Progenitor cell of endocrine pancreas (in vitro differentiated cells): ENCODE measurements around the gene GDI1. TPM values are rescaled to one million over a fixed set of nuclear protein-coding genes. Genes with fewer than 3 reads are reported as not detected.

ENCODE experiments used
- DNase-seq: peaks from one replicate; pipeline ENCODE4 v3.0.0; 2021; ENCODE audit warnings: low spot score; ENCODE audit not compliant: unreplicated experiment
- H3K27ac Mint-ChIP-seq: 2 replicates; pipeline ENCODE4 v1.8.0; 2021; ENCODE audit warnings: mild to moderate bottlenecking, moderate library complexity, mixed read lengths
- H3K27me3 Mint-ChIP-seq: 2 replicates; pipeline ENCODE4 v1.8.0; 2021; ENCODE audit warnings: mixed read lengths
- H3K36me3 Mint-ChIP-seq: 2 replicates; pipeline ENCODE4 v1.8.0; 2022; ENCODE audit warnings: mixed read lengths; ENCODE audit not compliant: insufficient read depth
- H3K4me1 Mint-ChIP-seq: 2 replicates; pipeline ENCODE4 v1.8.0; 2021; ENCODE audit warnings: low read depth, mixed read lengths
- H3K4me3 Mint-ChIP-seq: 2 replicates; pipeline ENCODE4 v1.8.0; 2021; ENCODE audit warnings: low read depth, mild to moderate bottlenecking, moderate library complexity, mixed read lengths
- H3K9me3 Mint-ChIP-seq: 2 replicates; pipeline ENCODE4 v1.8.0; 2021; ENCODE audit warnings: low read depth, mixed read lengths
- CTCF ChIP-seq: fragments of 200-600 bp; sonication (generic); IDR thresholded peaks from one replicate; pipeline ENCODE4 v1.5.0; 2021; ENCODE audit warnings: antibody characterized with exemption, mild to moderate bottlenecking; ENCODE audit not compliant: unreplicated experiment
- total RNA-seq: library from RNA; stranded (reverse); gene quantifications from 2 replicates; pipeline ENCODE4 v1.2.1, GENCODE V29; 2021

The GDI1 gene
- total RNA-seq, 1 donor from 2014 or later: 151 TPM

- H3K9me3 Mint-ChIP-seq: no peaks in the 10 kb centered on the region
- peaks cover 4% of the 10 kb centered on the region for H3K36me3 Mint-ChIP-seq
- no peak overlapping the region for H3K27ac Mint-ChIP-seq
- H3K27me3 Mint-ChIP-seq: no peaks in the 10 kb centered on the region
- H3K4me3 Mint-ChIP-seq: no peak overlapping the region
- TF ChIP-seq CTCF: no peak
- no peak for DNase-seq
- H3K4me1 Mint-ChIP-seq: no peaks in the 10 kb centered on the region
Observed at GRCh38 chrX:154467556-154467955, 30.6 kb downstream of the GDI1 start.

GRCh38 chrX:154468217-154468616, 31.3 kb downstream of the GDI1 start:
- H3K27me3 Mint-ChIP-seq: no peaks in the 10 kb centered on the region
- H3K4me1 Mint-ChIP-seq: no peaks in the 10 kb centered on the region

GRCh38 chrX:154469114-154469513, 32.2 kb downstream of the GDI1 start:
- H3K27me3 Mint-ChIP-seq: no peaks in the 10 kb centered on the region
- no peaks in the 10 kb centered on the region for H3K9me3 Mint-ChIP-seq
- TF ChIP-seq CTCF: no peak
- DNase-seq: no peak
- H3K36me3 Mint-ChIP-seq: peaks cover 4% of the 10 kb centered on the region
- H3K27ac Mint-ChIP-seq: no peak overlapping the region
- no peak overlapping the region for H3K4me3 Mint-ChIP-seq
- no peaks in the 10 kb centered on the region for H3K4me1 Mint-ChIP-seq

More at GRCh38 chrX:154468217-154468616, 31.3 kb downstream of the GDI1 start:
- no peaks in the 10 kb centered on the region for H3K9me3 Mint-ChIP-seq
- TF ChIP-seq CTCF: no peak
- H3K27ac Mint-ChIP-seq: no peak overlapping the region
- no peak overlapping the region for H3K4me3 Mint-ChIP-seq
- peaks cover 4% of the 10 kb centered on the region for H3K36me3 Mint-ChIP-seq
- no peak for DNase-seq

- no peak for TF ChIP-seq CTCF
- Mint-ChIP-seq H3K4me1 (no peaks in the 10 kb centered on the region), H3K27me3 (no peaks in the 10 kb centered on the region), H3K9me3 (no peaks in the 10 kb centered on the region), H3K36me3 (peaks cover 4% of the 10 kb centered on the region), H3K4me3 (no peak overlapping the region), H3K27ac (no peak overlapping the region)
- no peak for DNase-seq
Observed at GRCh38 chrX:154469880-154470279, 32.9 kb downstream of the GDI1 start.

GRCh38 chrX:154470434-154470833, 33.5 kb downstream of the GDI1 start:
- DNase-seq: no peak
- Mint-ChIP-seq H3K27me3 (no peaks in the 10 kb centered on the region), H3K36me3 (peaks cover 4% of the 10 kb centered on the region), H3K4me3 (no peak overlapping the region), H3K9me3 (no peaks in the 10 kb centered on the region), H3K27ac (no peak overlapping the region), H3K4me1 (no peaks in the 10 kb centered on the region)
- no peak for TF ChIP-seq CTCF
